Limb (tissue), 2 donors: Measurements from ENCODE around the gene KRTDAP.
"Not testable (repeated sequence)": the region's sequence is repeated elsewhere in the genome, so short reads cannot be mapped to it uniquely, and the experiment has no call there.

Experiments used
- DNase-seq, 2 donors: peaks; one replicate each; pipeline ENCODE4 v3.0.0-alpha.2; 2016; ENCODE audit errors: extremely low spot score in 2 of 2

Gene KRTDAP

GRCh38 chr19:35484252-35485036 lies 5.8 kb downstream of the KRTDAP start:
- DNase-seq = no peak

GRCh38 chr19:35483089-35483488 lies 7.2 kb downstream of the KRTDAP start:
- DNase-seq = no peak

DNA sequence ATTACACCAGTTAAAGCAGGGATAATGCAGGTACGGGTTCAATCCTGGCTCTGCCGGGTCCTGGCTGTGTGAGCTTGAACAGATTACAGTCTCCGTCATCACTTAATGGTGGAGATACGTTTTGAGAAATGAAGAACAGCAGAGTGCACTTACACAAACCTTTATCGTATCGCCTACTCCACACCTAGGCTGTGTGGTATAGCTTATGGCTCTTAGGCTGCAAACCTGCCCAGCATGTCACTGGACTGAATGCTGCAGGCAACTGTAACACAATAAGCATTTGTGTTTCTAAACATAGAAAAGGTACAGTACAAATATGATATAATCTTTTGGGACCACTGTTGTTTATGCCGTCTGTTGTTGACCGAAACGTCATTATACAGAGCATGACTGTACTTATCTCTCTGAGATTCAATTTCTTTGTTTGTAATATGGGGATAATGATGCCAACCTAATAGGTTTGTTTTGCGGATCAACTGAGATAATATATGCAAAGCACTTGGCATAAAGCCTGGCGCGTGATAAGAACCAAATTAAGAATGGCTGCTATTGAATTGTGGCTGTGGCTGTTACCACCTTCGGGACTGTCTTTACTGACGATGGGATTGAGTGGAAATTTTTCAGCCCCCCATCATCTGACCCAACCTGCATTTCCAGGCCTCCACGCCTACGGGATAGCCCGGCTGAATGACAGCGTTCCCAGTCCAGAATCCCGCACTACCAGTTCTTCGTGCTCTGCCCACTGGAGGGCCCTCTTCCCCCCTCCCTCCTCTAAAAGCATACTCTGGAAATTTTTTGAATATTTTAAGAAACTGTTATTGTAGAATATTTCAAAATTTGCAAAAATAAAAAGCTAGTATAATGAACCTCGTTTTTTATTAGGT lies 11.2 kb downstream of the KRTDAP start:
- DNase-seq = no peak

DNA sequence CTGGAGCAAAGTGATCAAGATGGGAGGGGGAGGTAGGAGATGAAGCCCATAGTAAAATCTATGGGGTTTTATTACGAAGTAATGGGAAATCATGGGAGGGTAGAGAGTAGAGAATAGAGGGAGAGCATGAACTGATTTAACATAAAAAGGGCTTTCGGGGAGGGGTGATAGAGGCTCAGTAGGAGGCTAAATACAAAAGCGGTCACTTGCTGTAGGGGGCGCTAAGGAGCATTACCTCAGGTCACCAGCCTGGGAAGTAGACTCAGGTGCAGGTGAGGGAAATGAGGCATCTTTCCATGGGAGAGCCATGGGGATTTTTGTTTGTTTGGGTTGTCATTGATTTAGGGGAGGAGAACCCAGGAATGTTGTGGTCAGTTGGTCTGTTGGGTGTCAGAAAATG lies 14.1 kb downstream of the KRTDAP start:
- DNase-seq = no peak

GRCh38 chr19:35474594-35474993 lies 15.7 kb downstream of the KRTDAP start:
- not testable (repeated sequence) for DNase-seq

GRCh38 chr19:35474104-35474503 lies 16.2 kb downstream of the KRTDAP start:
- DNase-seq = no peak

- DNase-seq = no peak
These were observed 18.3 kb downstream of the KRTDAP start for GRCh38 chr19:35471946-35472345.

- DNase-seq = not testable (repeated sequence)
These were observed 19.2 kb downstream of the KRTDAP start for GRCh38 chr19:35471075-35471474.

GRCh38 chr19:35470128-35470527 lies 20.1 kb downstream of the KRTDAP start:
- no peak for DNase-seq

- DNase-seq = no peak
These were observed 21.6 kb downstream of the KRTDAP start for GRCh38 chr19:35468637-35469036.

- no peak for DNase-seq
These were observed 24.0 kb downstream of the KRTDAP start for GRCh38 chr19:35466259-35466658.

DNA sequence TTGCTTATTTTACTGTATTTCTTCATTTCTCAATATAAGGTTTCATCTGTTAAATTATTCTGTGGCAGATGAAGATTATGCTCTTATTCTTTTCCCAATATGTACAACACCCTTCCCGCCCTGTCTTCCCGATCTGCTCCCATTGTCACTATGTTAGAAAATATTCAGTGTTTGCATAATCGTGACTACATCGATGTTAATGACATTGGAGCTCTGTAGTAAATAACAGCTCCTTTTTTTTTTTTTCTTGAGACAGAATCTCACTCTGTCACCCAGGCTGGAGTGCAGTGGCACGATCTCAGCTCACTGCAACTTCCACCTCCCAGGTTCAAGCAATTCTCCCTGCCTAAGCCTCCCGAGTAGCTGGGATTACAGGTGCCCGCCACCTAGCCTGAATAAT lies 27.3 kb downstream of the KRTDAP start:
- not testable (repeated sequence) for DNase-seq

GRCh38 chr19:35462476-35462953 lies 27.7 kb downstream of the KRTDAP start:
- no peak for DNase-seq

DNA sequence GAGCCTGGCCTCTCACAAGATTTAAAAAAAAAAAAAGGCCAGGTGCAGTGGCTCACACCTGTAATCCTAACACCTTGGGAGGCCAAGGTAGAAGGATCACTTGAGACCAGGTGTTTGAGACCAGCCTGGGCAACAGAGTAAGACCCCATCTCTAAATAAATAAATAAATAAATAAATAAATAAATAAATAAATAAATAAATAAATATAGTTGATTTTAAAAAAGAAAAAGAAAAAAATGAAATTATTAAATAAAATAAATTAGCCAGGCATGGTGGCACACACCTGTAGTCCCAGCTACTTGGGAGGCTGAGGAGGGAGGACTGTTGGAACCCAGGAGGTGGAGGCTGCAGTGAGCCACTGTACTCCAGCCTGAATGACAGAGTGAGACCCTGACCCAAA lies 28.5 kb downstream of the KRTDAP start:
- not testable (repeated sequence) for DNase-seq

- no peak for DNase-seq
These were observed 29.2 kb downstream of the KRTDAP start for GRCh38 chr19:35461060-35461459.

DNA sequence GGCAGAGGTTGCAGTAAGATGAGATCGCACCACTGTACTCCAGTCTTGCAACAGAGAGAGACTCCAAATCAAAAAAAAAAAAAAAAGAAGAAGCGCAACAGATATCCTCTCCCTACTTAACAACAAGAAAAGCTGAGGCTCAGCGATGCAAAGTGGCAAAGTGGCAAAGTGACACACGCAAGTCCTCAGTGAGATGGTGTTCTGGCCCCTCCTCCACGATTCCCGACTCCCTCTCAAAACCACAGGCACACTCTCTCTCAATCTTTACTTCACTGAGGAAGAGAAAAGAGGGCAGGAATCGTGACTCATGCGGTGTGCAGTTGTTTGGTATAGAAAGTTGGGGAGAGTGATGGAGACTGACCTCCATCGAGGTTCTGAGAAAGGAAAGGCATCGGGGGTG lies 29.7 kb downstream of the KRTDAP start:
- DNase-seq = no peak

DNA sequence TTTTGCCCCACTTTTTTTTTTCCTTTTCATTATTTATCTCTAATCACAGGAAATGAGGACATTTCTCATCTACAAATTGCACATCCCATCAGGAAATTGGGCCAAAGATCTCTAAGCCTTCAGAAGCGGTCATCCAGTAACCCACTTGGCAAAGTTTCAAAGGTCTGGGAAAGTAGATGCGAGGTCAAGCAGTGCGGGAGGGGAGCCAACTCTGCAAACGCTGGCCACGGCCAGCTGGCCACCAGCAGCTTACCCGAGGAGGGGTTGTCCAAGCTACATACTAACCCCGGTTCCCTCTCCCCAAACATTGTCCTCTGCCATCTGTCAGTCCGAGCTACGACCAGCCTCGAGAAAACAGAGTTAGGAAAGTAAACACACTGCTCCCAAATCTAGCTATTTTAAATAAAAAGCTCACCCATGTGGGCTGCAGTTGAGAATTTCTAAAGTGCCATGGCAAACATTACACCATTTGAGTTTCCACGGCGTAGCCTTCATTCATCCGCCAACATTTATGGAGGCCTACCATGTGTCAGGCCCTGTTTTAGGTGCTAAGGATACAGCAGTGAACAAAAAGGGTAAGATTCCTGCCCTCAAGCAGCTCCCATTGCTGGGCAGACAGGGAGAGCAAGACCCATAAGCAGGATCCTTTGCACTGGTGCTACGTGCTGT lies 30.7 kb downstream of the KRTDAP start:
- no peak for DNase-seq

DNA sequence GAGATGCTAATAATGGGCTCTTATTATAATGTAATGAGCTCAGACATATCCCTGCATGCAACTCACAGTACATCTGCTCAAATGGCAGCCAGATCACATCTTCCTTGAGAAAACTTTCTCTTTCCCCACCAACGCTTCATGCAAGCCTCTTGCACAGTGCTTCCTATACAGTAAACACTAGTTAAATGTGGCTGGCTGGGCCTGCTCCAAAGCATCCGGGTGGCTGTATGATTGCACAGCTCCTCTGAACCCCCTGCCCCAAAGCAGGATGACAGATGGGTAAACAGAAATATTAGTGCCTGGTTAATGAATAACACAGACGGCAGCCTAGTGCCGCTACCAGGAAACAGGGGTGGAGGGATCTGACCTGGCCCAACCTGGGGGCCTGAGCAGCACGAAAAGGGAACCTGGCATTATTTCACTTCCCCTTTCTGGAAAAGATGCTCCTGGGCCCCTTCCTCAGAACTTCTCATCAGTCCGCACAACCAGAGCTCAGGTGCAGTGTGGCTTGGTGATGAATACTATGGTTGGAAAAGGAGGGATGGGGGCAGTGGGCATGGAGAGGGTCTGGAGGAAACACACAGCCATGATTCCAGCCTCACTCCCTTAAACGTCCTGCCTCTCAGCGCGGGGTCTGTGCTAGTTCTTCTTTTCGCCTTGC lies 31.4 kb downstream of the KRTDAP start:
- DNase-seq = no peak

DNA sequence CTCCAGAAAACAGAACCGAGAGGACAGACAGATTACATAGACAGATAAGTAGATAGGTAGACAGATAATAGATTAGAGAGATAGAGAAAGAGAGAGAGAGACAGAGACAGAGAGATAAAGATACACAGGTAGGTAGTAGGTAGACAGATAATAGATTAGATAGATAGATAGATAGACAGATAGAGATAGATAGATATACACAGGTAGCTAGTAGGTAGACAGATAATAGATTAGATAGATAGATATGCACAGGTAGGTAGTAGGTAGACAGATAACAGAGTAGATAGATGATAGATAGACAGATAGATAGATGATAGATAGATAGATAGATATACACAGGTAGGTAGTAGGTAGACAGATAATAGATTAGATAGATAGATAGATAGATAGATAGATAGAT lies 32.1 kb downstream of the KRTDAP start:
- DNase-seq = no peak

GRCh38 chr19:35457173-35457572 lies 33.1 kb downstream of the KRTDAP start:
- DNase-seq = no peak

GRCh38 chr19:35455616-35456201 lies 34.6 kb downstream of the KRTDAP start:
- DNase-seq = no peak
